Caco-2 (cell line): Measurements from ENCODE around the gene NBR1. TPM values are rescaled to one million over a fixed set of nuclear protein-coding genes. Genes with fewer than 3 reads are reported as not detected.
A peak's percentile ranks its signal among the peaks of the same experiment; 100 is the strongest.
"Not testable (repeated sequence)": the region's sequence is repeated elsewhere in the genome, so short reads cannot be mapped to it uniquely, and the experiment has no call there.

Experiments
- BruUV-seq: library from RNA; stranded (reverse); fragments of 400-500 nt; replicated peaks from 2 replicates; lab custom pipeline; 2021; lab: Mats Ljungman, UMichigan
- CTCF ChIA-PET: fragments of 300-600 bp; sonication (Branson Sonifier 250); formaldehyde crosslinking; loops from one replicate; lab custom pipeline; 2022; ENCODE audit warnings: antibody characterized with exemption; lab: Charles Lee
- POLR2A ChIA-PET: fragments of 300-600 bp; sonication (Branson Sonifier 250); formaldehyde crosslinking; loops from one replicate; lab custom pipeline; 2022; ENCODE audit warnings: antibody characterized with exemption; lab: Charles Lee
- DNase-seq, 2 experiments: peaks; one replicate each; pipeline versions ENCODE4 v3.0.0 to v3.0.0-alpha.2; 2020 to 2022
- H3K27me3 ChIP-seq: replicated peaks from 2 replicates; pipeline ENCODE4 v1.6.0; 2011; ENCODE audit warnings: low read length; ENCODE audit not compliant: control insufficient read depth, insufficient read depth
- H3K36me3 ChIP-seq: 2 replicates; pipeline ENCODE4 v1.5.1; 2011; ENCODE audit warnings: low read length; ENCODE audit not compliant: control insufficient read depth, insufficient read depth
- H3K4me1 ChIP-seq: fragments of 250-450 bp; sonication (Bioruptor Pico); 2 replicates; pipeline ENCODE4 v1.5.1; 2020; ENCODE audit warnings: mild to moderate bottlenecking
- H3K4me3 ChIP-seq: 2 replicates; pipeline ENCODE4 v1.5.1; 2011; ENCODE audit warnings: low read depth, mild to moderate bottlenecking, control low read depth, low read length
- H3K9me3 ChIP-seq: fragments of 250-450 bp; sonication (Bioruptor Pico); 2 replicates; pipeline ENCODE4 v1.5.1; 2020; ENCODE audit warnings: mild to moderate bottlenecking, moderate library complexity
- H3K27ac Mint-ChIP-seq: one replicate; pipeline ENCODE4 v1.8.0; 2022; ENCODE audit warnings: mixed read lengths; ENCODE audit not compliant: unreplicated experiment
- H3K27me3 Mint-ChIP-seq: one replicate; pipeline ENCODE4 v1.8.0; 2022; ENCODE audit warnings: mixed read lengths; ENCODE audit not compliant: insufficient read depth, unreplicated experiment
- H3K36me3 Mint-ChIP-seq: one replicate; pipeline ENCODE4 v1.8.0; 2022; ENCODE audit warnings: mild to moderate bottlenecking, mixed read lengths; ENCODE audit not compliant: insufficient read depth, unreplicated experiment
- H3K4me1 Mint-ChIP-seq: one replicate; pipeline ENCODE4 v1.8.0; 2022; ENCODE audit warnings: low read depth, mixed read lengths; ENCODE audit not compliant: unreplicated experiment
- H3K4me3 Mint-ChIP-seq: one replicate; pipeline ENCODE4 v1.8.0; 2022; ENCODE audit warnings: mild to moderate bottlenecking, moderate library complexity, mixed read lengths; ENCODE audit not compliant: unreplicated experiment
- H3K9me3 Mint-ChIP-seq: one replicate; pipeline ENCODE4 v1.8.0; 2022; ENCODE audit warnings: mixed read lengths; ENCODE audit not compliant: unreplicated experiment
- CTCF ChIP-seq, 2 experiments: fragments of 200-600 bp in 1 of 2; IDR thresholded peaks; 1 replicate in 1 of 2; 2 replicates in 1 of 2; pipeline versions ENCODE4 v1.5.1 to v1.8.0; 2011 to 2022; ENCODE audit warnings: antibody characterized with exemption in 1 of 2, control low read depth in 1 of 2, inconsistent platforms in 1 of 2, low read depth in 1 of 2, low read length in 1 of 2, mild to moderate bottlenecking in 1 of 2, moderate library complexity in 1 of 2; ENCODE audit not compliant: insufficient read depth in 1 of 2, severe bottlenecking in 1 of 2, unreplicated experiment in 1 of 2
- intact Hi-C: fragments of 100-400 bp; cut with micrococcal nuclease; formaldehyde crosslinking; loops from one replicate; pipeline ENCODE4 v1.10.0; 2022; ENCODE audit not compliant: unreplicated experiment
- total RNA-seq: library from RNA; stranded (reverse); gene quantifications from 2 replicates; pipeline ENCODE4 v1.2.3, GENCODE V29; 2022

NBR1 gene
- total RNA-seq, 1 experiment from 2014 or later: 53.9 TPM

- intact Hi-C loops: no loop called here
- POLR2A ChIA-PET: no interaction called here
- no peaks in the 10 kb centered on the region for H3K4me1 Mint-ChIP-seq
- no peaks in the 10 kb centered on the region for H3K27me3 Mint-ChIP-seq
- no peaks in the 10 kb centered on the region for H3K36me3 ChIP-seq
- H3K36me3 Mint-ChIP-seq: no peaks in the 10 kb centered on the region
- H3K4me1 ChIP-seq: no peaks in the 10 kb centered on the region
- no peaks in the 10 kb centered on the region for H3K27me3 ChIP-seq
- H3K9me3 ChIP-seq: no peaks in the 10 kb centered on the region
- BruUV-seq: no TSS peak
- no peak overlapping the region for H3K4me3 Mint-ChIP-seq
- TF ChIP-seq CTCF (IDR thresholded peaks at IDR 0.05; ENCODE audit: insufficient read depth in 1 of 2, low read depth in 1 of 2, low read length in 1 of 2, severe bottlenecking in 1 of 2, unreplicated experiment in 1 of 2): no peak
- H3K9me3 Mint-ChIP-seq: no peaks in the 10 kb centered on the region
- DNase-seq: peak in 1 of 2 experiments; percentile 12
- H3K4me3 ChIP-seq: no peak overlapping the region
- no peak overlapping the region for H3K27ac Mint-ChIP-seq
- CTCF ChIA-PET: no interaction called here
Observed at GRCh38 chr17:43224146-43224705, 53.2 kb downstream of the NBR1 start.

- no peaks in the 10 kb centered on the region for H3K36me3 ChIP-seq
- H3K27me3 ChIP-seq: no peaks in the 10 kb centered on the region
- CTCF ChIA-PET: no interaction called here
- DNase-seq: peak; percentile 0 to 14
- Mint-ChIP-seq H3K4me3 (no peak overlapping the region), H3K9me3 (no peaks in the 10 kb centered on the region), H3K4me1 (no peaks in the 10 kb centered on the region), H3K27ac (no peak overlapping the region), H3K36me3 (no peaks in the 10 kb centered on the region), H3K27me3 (no peaks in the 10 kb centered on the region)
- TF ChIP-seq CTCF (IDR thresholded peaks at IDR 0.05; ENCODE audit: insufficient read depth in 1 of 2, low read depth in 1 of 2, low read length in 1 of 2, severe bottlenecking in 1 of 2, unreplicated experiment in 1 of 2): no peak
- POLR2A ChIA-PET: no interaction called here
- intact Hi-C loops: no loop called here
- no TSS peak for BruUV-seq
- H3K4me3 ChIP-seq: no peak overlapping the region
- H3K4me1 ChIP-seq: no peaks in the 10 kb centered on the region
- H3K9me3 ChIP-seq: no peaks in the 10 kb centered on the region
Observed at GRCh38 chr17:43226393-43226792, 55.4 kb downstream of the NBR1 start.

GRCh38 chr17:43228020-43228782 lies 57.2 kb downstream of the NBR1 start, which contains the start of gene CCDC200:
TSS of gene CCDC200 (minus strand) at chr17:43228623. CDS start at chr17:43228554, 69 bp downstream.
- H3K4me1 ChIP-seq, H3K9me3 ChIP-seq, H3K27ac Mint-ChIP-seq, H3K4me1 Mint-ChIP-seq, H3K27me3 ChIP-seq, H3K4me3 ChIP-seq, POLR2A ChIA-PET, H3K9me3 Mint-ChIP-seq, BruUV-seq, H3K4me3 Mint-ChIP-seq, H3K36me3 Mint-ChIP-seq, H3K36me3 ChIP-seq, intact Hi-C loops, H3K27me3 Mint-ChIP-seq, DNase-seq, CTCF ChIA-PET: not testable (repeated sequence)

- peak overlapping the region; percentile 38 for H3K4me3 ChIP-seq
Observed at GRCh38 chr17:43231205-43232020, 60.4 kb downstream of the NBR1 start.

GRCh38 chr17:43232021-43232699 lies 61.1 kb downstream of the NBR1 start:
- H3K9me3 ChIP-seq, H3K9me3 Mint-ChIP-seq, H3K27me3 Mint-ChIP-seq, H3K36me3 ChIP-seq, H3K4me1 ChIP-seq, intact Hi-C loops, H3K36me3 Mint-ChIP-seq, CTCF ChIA-PET, H3K27me3 ChIP-seq, H3K4me1 Mint-ChIP-seq, POLR2A ChIA-PET: not testable (repeated sequence)
- Mint-ChIP-seq H3K4me3 (peak overlapping the region; percentile 69), H3K27ac (peak overlapping the region; percentile 70)
- peak; percentile 35 to 55 for DNase-seq
- BruUV-seq: TSS peak; percentile 89
- H3K4me3 ChIP-seq: peak overlapping the region; percentile 38

More at GRCh38 chr17:43231205-43232020, 60.4 kb downstream of the NBR1 start:
- H3K4me1 Mint-ChIP-seq, H3K9me3 ChIP-seq, POLR2A ChIA-PET, H3K27ac Mint-ChIP-seq, H3K27me3 Mint-ChIP-seq, BruUV-seq, H3K27me3 ChIP-seq, H3K9me3 Mint-ChIP-seq, H3K36me3 ChIP-seq, H3K36me3 Mint-ChIP-seq, H3K4me1 ChIP-seq, CTCF ChIA-PET, intact Hi-C loops: not testable (repeated sequence)
- DNase-seq: peak; percentile 0 to 10
- peak overlapping the region; percentile 69 for H3K4me3 Mint-ChIP-seq
